ENCODE data around the gene DRAXIN. TPM values are rescaled to one million over a fixed set of nuclear protein-coding genes. Genes with fewer than 3 reads are reported as not detected.

DRAXIN gene
- total RNA-seq, 1 experiment from 2014 or later = 20.5 TPM

- no peak overlapping the region for H4K5ac ChIP-seq (ENCODE audit: insufficient read length, low read depth, low read length)
- Mint-ChIP-seq H3K4me3 (no peak overlapping the region), H3K27ac (no peak overlapping the region), H3K9me3 (no peaks in the 10 kb centered on the region; a peak in 1 of 5 replicates), H3K36me3 (ENCODE audit: insufficient read depth in 1 of 3, low read depth in 3 of 3) (no peaks in the 10 kb centered on the region), H3K4me1 (peaks cover 45 to 49% of the 10 kb centered on the region in 2 experiments), H3K27me3 (ENCODE audit: low read depth) (no peaks in the 10 kb centered on the region; the same call in none of the 2 replicates)
- DNase-seq = no peak
- no peak overlapping the region for H3K4ac ChIP-seq (ENCODE audit: low read depth, low read length)
- H4K20me1 ChIP-seq (ENCODE audit: control insufficient read depth, insufficient read depth, insufficient read length) = no peaks in the 10 kb centered on the region
- no peak overlapping the region for H3K14ac ChIP-seq (ENCODE audit: insufficient read depth, low read length)
- no peak overlapping the region for H2BK120ac ChIP-seq (ENCODE audit: low read depth, low read length, poor library complexity, severe bottlenecking)
- no peaks in the 10 kb centered on the region for H3K79me1 ChIP-seq (ENCODE audit: insufficient read depth, low read depth, low read length, poor library complexity, severe bottlenecking)
- no peaks in the 10 kb centered on the region for H3K27me3 ChIP-seq (ENCODE audit: insufficient read depth, low read length)
- no peak overlapping the region for H3T11ph ChIP-seq (ENCODE audit: low read length)
- WGBS (ENCODE audit: extremely low coverage, insufficient read length, low lambda C conversion rate) = no CpG with 5 or more reads among the region's 4 CpGs
- H3K9me3 ChIP-seq (ENCODE audit: control insufficient read depth, low read depth, low read length) = no peaks in the 10 kb centered on the region
- H3K56ac ChIP-seq (ENCODE audit: insufficient read length, low read depth, low read length) = no peak overlapping the region
- H3K9ac ChIP-seq (ENCODE audit: extremely low read depth, insufficient read length, low read length) = no peak overlapping the region
- H3K18ac ChIP-seq (ENCODE audit: insufficient read length, low read depth, low read length) = no peak overlapping the region
- no peak overlapping the region for H2BK12ac ChIP-seq (ENCODE audit: insufficient read length, low read depth, low read length)
- H3K27ac ChIP-seq (ENCODE audit: insufficient read length, low read depth, low read length) = no peak overlapping the region
- H3K4me1 ChIP-seq (ENCODE audit: insufficient read depth, low read length) = peaks cover 8% of the 10 kb centered on the region
- H2BK20ac ChIP-seq (ENCODE audit: low read depth, low read length, poor library complexity, severe bottlenecking) = no peak overlapping the region
- H3K4me2 ChIP-seq (ENCODE audit: insufficient read depth, insufficient read length, low read length) = no peak overlapping the region
- no peaks in the 10 kb centered on the region for H3K79me2 ChIP-seq (ENCODE audit: insufficient read depth, low read length)
- no peak overlapping the region for H2AK5ac ChIP-seq (ENCODE audit: insufficient read length, low read length)
- H2BK15ac ChIP-seq (ENCODE audit: low read depth, low read length) = no peak overlapping the region
- no peak overlapping the region for H2AFZ ChIP-seq (ENCODE audit: low read length)
- H3K23me2 ChIP-seq (ENCODE audit: insufficient read length, low read depth, low read length, poor library complexity, severe bottlenecking) = no peaks in the 10 kb centered on the region
- H4K8ac ChIP-seq (replicated peaks; ENCODE audit: insufficient read length, low read depth, low read length) = no peak overlapping the region
- no peak overlapping the region for H2BK5ac ChIP-seq (ENCODE audit: insufficient read length, low read length)
- H3K23ac ChIP-seq (ENCODE audit: insufficient read length, low read depth, low read length) = no peak overlapping the region
- no peak overlapping the region for H4K91ac ChIP-seq (ENCODE audit: insufficient read length, low read depth, low read length)
- no peak for TF ChIP-seq CTCF (conservative IDR thresholded peaks at IDR 0.05)
Measured at GRCh38 chr1:11727119-11727518, 35.6 kb downstream of the DRAXIN start.

All from H9 (cell line).